K562 (cell line): Measurements from ENCODE around the gene SLC1A2. TPM values are rescaled to one million over a fixed set of nuclear protein-coding genes. Genes with fewer than 3 reads are reported as not detected.
A peak's percentile ranks its signal among the peaks of the same experiment; 100 is the strongest.

Experiments
- RAD21 ChIP-seq, 2 experiments: fragments of 250-450 bp in 1 of 2; fragments of 450-650 bp in 1 of 2; sonication (Bioruptor Pico) in 1 of 2; formaldehyde crosslinking in 1 of 2; IDR thresholded peaks in 1 of 2; conservative IDR thresholded peaks in 1 of 2; 2 replicates each; pipeline versions ENCODE4 v1.4.0 to v1.8.0; 2020 to 2022; ENCODE audit warnings: mild to moderate bottlenecking in 2 of 2, moderate library complexity in 1 of 2
- polyA plus RNA-seq, 8 experiments: library from polyadenylated mRNA; depleted of rRNA in 4 of 8; stranded (reverse) in 5 of 8; unstranded in 3 of 8; fragments of >200 nt; fragmentation: Nextera tagmentation in 2 of 8; fragmentation: Illumina TruSeq in 1 of 8; extraction: Ambion mirVana in 2 of 8; extraction: Trizol in 1 of 8; gene quantifications; 2 replicates each; pipeline versions ENCODE4 v1.2.1 to v1.2.3, GENCODE V29; 2011 to 2014; ENCODE audit warnings: inconsistent platforms in 1 of 8, missing spikeins in 1 of 8
- total RNA-seq, 7 experiments: library from RNA; depleted of rRNA in 6 of 7; stranded (reverse); fragments of >200 nt in 6 of 7; fragmentation: Illumina TruSeq in 2 of 7; extraction: Trizol in 2 of 7; gene quantifications; 2 replicates each; pipeline versions ENCODE4 v1.2.1 to v1.2.3, GENCODE V29; 2011 to 2021; ENCODE audit warnings: low replicate concordance in 1 of 7
- TF ChIP-seq, protein P1 (sequence below): sonication (generic); formaldehyde crosslinking; IDR thresholded peaks from 2 replicates; pipeline ENCODE4 v1.8.1; 2022; ENCODE audit warnings: missing genetic modification reagents
- TF ChIP-seq, protein P2 (sequence below), 2 experiments: fragments of 450-650 bp; formaldehyde crosslinking in 1 of 2; IDR thresholded peaks; 2 replicates each; pipeline versions ENCODE4 v1.4.0 to v1.6.1; 2014 to 2020; ENCODE audit warnings: mild to moderate bottlenecking in 2 of 2, borderline replicate concordance in 1 of 2, low read depth in 1 of 2
- TF ChIP-seq, protein P3 (sequence below): fragments of 200-400 bp; formaldehyde crosslinking; IDR thresholded peaks from 2 replicates; pipeline ENCODE4 v1.6.1; 2017; ENCODE audit warnings: mild to moderate bottlenecking, low read depth, low read length, moderate library complexity

The SLC1A2 gene
- total and polyA plus RNA-seq, 9 of the 15 experiments (the other 6 are each of a cell fraction or from before 2014, with no cell fraction given), result 0.03 to 0.07 (median 0.04) TPM; not detected in 5

DNA sequence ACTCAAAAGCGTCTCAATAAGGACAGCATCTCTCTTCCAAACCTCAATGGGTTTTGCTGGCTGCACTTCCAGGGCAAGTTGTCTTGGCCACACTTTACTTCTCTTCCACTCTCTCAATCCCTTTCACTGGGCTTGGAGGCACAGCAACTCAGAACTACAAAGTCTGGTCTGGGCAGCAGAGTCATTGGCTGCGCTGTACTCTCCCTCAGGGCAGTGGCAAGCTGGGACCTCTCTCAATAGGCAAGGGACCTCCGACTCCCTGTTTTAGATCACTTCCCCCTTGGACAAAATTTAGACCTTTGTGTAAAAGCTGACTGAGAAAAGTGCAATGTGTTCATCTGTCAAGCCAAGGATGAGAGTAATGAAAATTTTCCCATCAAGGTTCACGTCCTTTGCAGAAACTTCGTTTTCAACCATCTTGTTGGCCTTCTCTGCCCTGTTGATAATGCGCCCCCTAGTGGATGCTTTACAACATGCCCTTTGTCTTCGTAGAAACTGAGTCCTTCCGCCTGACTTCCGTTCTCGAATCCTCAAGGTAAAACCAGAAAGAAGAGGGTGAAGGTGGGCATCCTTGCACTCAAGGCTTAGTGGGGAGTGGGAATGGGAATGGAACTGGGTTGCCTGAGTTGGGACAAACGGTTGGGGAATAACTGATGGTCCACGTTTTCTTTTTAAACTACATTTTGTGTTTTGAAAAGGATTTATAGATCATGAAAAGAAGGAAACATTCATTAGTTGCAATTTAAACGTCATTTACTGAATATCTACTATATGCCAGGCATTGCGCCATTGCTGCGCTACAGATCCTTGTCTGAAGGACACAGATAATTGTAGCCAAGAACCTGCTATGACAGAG, 181.3 kb downstream of the SLC1A2 start (continued):
- TF ChIP-seq, protein P1, sequence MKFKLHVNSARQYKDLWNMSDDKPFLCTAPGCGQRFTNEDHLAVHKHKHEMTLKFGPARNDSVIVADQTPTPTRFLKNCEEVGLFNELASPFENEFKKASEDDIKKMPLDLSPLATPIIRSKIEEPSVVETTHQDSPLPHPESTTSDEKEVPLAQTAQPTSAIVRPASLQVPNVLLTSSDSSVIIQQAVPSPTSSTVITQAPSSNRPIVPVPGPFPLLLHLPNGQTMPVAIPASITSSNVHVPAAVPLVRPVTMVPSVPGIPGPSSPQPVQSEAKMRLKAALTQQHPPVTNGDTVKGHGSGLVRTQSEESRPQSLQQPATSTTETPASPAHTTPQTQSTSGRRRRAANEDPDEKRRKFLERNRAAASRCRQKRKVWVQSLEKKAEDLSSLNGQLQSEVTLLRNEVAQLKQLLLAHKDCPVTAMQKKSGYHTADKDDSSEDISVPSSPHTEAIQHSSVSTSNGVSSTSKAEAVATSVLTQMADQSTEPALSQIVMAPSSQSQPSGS (CRISPR knock-in tag), result no peak
- TF ChIP-seq, protein P2, sequence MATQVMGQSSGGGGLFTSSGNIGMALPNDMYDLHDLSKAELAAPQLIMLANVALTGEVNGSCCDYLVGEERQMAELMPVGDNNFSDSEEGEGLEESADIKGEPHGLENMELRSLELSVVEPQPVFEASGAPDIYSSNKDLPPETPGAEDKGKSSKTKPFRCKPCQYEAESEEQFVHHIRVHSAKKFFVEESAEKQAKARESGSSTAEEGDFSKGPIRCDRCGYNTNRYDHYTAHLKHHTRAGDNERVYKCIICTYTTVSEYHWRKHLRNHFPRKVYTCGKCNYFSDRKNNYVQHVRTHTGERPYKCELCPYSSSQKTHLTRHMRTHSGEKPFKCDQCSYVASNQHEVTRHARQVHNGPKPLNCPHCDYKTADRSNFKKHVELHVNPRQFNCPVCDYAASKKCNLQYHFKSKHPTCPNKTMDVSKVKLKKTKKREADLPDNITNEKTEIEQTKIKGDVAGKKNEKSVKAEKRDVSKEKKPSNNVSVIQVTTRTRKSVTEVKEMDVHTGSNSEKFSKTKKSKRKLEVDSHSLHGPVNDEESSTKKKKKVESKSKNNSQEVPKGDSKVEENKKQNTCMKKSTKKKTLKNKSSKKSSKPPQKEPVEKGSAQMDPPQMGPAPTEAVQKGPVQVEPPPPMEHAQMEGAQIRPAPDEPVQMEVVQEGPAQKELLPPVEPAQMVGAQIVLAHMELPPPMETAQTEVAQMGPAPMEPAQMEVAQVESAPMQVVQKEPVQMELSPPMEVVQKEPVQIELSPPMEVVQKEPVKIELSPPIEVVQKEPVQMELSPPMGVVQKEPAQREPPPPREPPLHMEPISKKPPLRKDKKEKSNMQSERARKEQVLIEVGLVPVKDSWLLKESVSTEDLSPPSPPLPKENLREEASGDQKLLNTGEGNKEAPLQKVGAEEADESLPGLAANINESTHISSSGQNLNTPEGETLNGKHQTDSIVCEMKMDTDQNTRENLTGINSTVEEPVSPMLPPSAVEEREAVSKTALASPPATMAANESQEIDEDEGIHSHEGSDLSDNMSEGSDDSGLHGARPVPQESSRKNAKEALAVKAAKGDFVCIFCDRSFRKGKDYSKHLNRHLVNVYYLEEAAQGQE (IDR thresholded peaks at IDR 0.05; ENCODE audit: borderline replicate concordance), result peak; percentile 56; the same call in 1 of the 2 replicates
- TF ChIP-seq, protein P2 (CRISPR knock-in tag; IDR thresholded peaks at IDR 0.05; ENCODE audit: low read depth), result no peak
- TF ChIP-seq, protein P3, sequence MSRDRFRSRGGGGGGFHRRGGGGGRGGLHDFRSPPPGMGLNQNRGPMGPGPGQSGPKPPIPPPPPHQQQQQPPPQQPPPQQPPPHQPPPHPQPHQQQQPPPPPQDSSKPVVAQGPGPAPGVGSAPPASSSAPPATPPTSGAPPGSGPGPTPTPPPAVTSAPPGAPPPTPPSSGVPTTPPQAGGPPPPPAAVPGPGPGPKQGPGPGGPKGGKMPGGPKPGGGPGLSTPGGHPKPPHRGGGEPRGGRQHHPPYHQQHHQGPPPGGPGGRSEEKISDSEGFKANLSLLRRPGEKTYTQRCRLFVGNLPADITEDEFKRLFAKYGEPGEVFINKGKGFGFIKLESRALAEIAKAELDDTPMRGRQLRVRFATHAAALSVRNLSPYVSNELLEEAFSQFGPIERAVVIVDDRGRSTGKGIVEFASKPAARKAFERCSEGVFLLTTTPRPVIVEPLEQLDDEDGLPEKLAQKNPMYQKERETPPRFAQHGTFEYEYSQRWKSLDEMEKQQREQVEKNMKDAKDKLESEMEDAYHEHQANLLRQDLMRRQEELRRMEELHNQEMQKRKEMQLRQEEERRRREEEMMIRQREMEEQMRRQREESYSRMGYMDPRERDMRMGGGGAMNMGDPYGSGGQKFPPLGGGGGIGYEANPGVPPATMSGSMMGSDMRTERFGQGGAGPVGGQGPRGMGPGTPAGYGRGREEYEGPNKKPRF, result no peak
- peak; percentile 73 to 87 for TF ChIP-seq RAD21 (CRISPR knock-in tag; conservative IDR thresholded peaks at IDR 0.05 in 1 of 2, IDR thresholded peaks at IDR 0.05 in 1 of 2)
